Measurements from ENCODE around the gene HOMEZ.

The HOMEZ gene

GRCh38 chr14:23308721-23309445, 23.0 kb upstream of the HOMEZ start:
- peak overlapping the region; percentile 95 for H3K4me3 ChIP-seq (ENCODE audit: low read depth, low read length)
- no peak for DNase-seq (ENCODE audit: low read depth)

GRCh38 chr14:23307687-23308644, 22.0 kb upstream of the HOMEZ start:
- DNase-seq (ENCODE audit: low read depth): no peak
- H3K4me3 ChIP-seq (ENCODE audit: low read depth, low read length): peak overlapping the region; percentile 95

GRCh38 chr14:23307146-23307530, 21.2 kb upstream of the HOMEZ start:
- peak overlapping the region; percentile 95 for H3K4me3 ChIP-seq (ENCODE audit: low read depth, low read length)

GRCh38 chr14:23306412-23307145, 20.6 kb upstream of the HOMEZ start, which contains the start of gene BCL2L2:
Gene BCL2L2, plus strand, starts transcription at chr14:23306833. Its CDS starts 935 bp downstream, at chr14:23307768.
- DNase-seq (ENCODE audit: low read depth): peak; percentile 66
- peak within 1 kb of the TSS; percentile 95 for H3K4me3 ChIP-seq (ENCODE audit: low read depth, low read length)

More at GRCh38 chr14:23307146-23307530, 21.2 kb upstream of the HOMEZ start:
- no peak for DNase-seq (ENCODE audit: low read depth)

- no peak for DNase-seq (ENCODE audit: low read depth)
- peak within 1 kb of the TSS; percentile 76 for H3K4me3 ChIP-seq (ENCODE audit: low read depth, low read length)
Observed at GRCh38 chr14:23302290-23303225, 16.6 kb upstream of the HOMEZ start, which contains the start of gene PPP1R3E. Gene PPP1R3E, minus strand, starts transcription at chr14:23302859. Its CDS starts 283 bp downstream, at chr14:23302576.

- no peak for DNase-seq (ENCODE audit: low read depth)
- H3K4me3 ChIP-seq (ENCODE audit: low read depth, low read length): peak overlapping the region; percentile 76
Observed at GRCh38 chr14:23301969-23302289, 16.0 kb upstream of the HOMEZ start.

GRCh38 chr14:23301288-23301968, 15.5 kb upstream of the HOMEZ start:
- DNase-seq (ENCODE audit: low read depth): peak; percentile 97
- H3K4me3 ChIP-seq (ENCODE audit: low read depth, low read length): peak overlapping the region; percentile 76

GRCh38 chr14:23300687-23301223, 14.8 kb upstream of the HOMEZ start:
- peak overlapping the region; percentile 76 for H3K4me3 ChIP-seq (ENCODE audit: low read depth, low read length)
- no peak for DNase-seq (ENCODE audit: low read depth)

GRCh38 chr14:23299986-23300686, 14.2 kb upstream of the HOMEZ start:
- no peak for DNase-seq (ENCODE audit: low read depth)
- peak overlapping the region; percentile 76 for H3K4me3 ChIP-seq (ENCODE audit: low read depth, low read length)

- no peak for DNase-seq (ENCODE audit: low read depth)
- no peak overlapping the region for H3K4me3 ChIP-seq (ENCODE audit: low read depth, low read length)
Observed at GRCh38 chr14:23299211-23299957, 13.5 kb upstream of the HOMEZ start.

GRCh38 chr14:23297611-23298277, 11.8 kb upstream of the HOMEZ start:
- DNase-seq (ENCODE audit: low read depth): no peak
- H3K4me3 ChIP-seq (ENCODE audit: low read depth, low read length): no peak overlapping the region

GRCh38 chr14:23297096-23297495, 11.2 kb upstream of the HOMEZ start:
- no peak overlapping the region for H3K4me3 ChIP-seq (ENCODE audit: low read depth, low read length)
- DNase-seq (ENCODE audit: low read depth): no peak

GRCh38 chr14:23296012-23296777, 10.3 kb upstream of the HOMEZ start:
- no peak overlapping the region for H3K4me3 ChIP-seq (ENCODE audit: low read depth, low read length)
- no peak for DNase-seq (ENCODE audit: low read depth)

GRCh38 chr14:23294734-23295561, 9.0 kb upstream of the HOMEZ start:
- no peak for DNase-seq (ENCODE audit: low read depth)
- H3K4me3 ChIP-seq (ENCODE audit: low read depth, low read length): no peak overlapping the region
